ENCODE data around the gene ZP1.

Gene ZP1

DNA sequence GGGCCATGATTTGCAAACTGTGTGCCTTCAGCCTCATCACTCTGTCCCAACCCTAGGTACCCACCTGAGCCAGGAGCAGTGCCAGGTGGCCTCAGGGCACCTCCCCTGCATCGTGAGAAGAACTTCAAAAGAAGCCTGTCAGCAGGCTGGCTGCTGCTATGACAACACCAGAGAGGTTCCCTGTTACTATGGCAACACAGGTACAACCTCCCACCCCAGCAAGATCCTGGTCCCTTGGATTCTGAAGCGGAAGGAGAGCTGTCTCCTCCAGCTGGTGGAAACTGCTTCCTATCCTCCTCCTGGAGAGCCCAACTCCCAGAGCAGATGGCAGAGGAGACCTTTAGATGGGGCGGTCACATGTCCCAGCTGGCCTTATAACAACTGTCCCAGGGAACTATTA lies 2.9 kb downstream of the ZP1 start:
- TF ChIP-seq EZH2phosphoT487 (IDR thresholded peaks at IDR 0.05; ENCODE audit: borderline replicate concordance, low read length): no peak
- TF ChIP-seq CTCF (IDR thresholded peaks at IDR 0.05; ENCODE audit: low read depth, low read length, poor library complexity, severe bottlenecking): no peak
- Histone ChIP-seq H4K20me1 (ENCODE audit: control insufficient read depth, insufficient read depth, low read depth, low read length) (no peaks in the 10 kb centered on the region), H3F3A (ENCODE audit: control insufficient read depth, insufficient read depth) (no peaks in the 10 kb centered on the region), H3K27ac (ENCODE audit: low read depth, low read length) (no peak overlapping the region), H3K27me3 (ENCODE audit: control insufficient read depth, low read length) (no peaks in the 10 kb centered on the region), H3K4me2 (ENCODE audit: low read length) (no peak overlapping the region), H3K79me2 (ENCODE audit: control insufficient read depth, low read length) (no peaks in the 10 kb centered on the region), H3K9me3 (ENCODE audit: control insufficient read depth, insufficient read depth, low read length) (no peaks in the 10 kb centered on the region), H3K36me3 (ENCODE audit: control insufficient read depth, low read length) (no peaks in the 10 kb centered on the region), H3K4me3 (ENCODE audit: low read length) (no peak overlapping the region), H3K4me1 (ENCODE audit: control insufficient read depth, low read length) (no peaks in the 10 kb centered on the region), H3K9me2 (replicated peaks; ENCODE audit: control insufficient read depth, low read length) (no peaks in the 10 kb centered on the region)

- no peaks in the 10 kb centered on the region for H3K79me2 ChIP-seq (ENCODE audit: control insufficient read depth, low read length)
- H4K20me1 ChIP-seq (ENCODE audit: control insufficient read depth, insufficient read depth, low read depth, low read length): no peaks in the 10 kb centered on the region
- H3K4me3 ChIP-seq (ENCODE audit: low read length): no peak overlapping the region
- no peaks in the 10 kb centered on the region for H3K9me2 ChIP-seq (replicated peaks; ENCODE audit: control insufficient read depth, low read length)
- no peaks in the 10 kb centered on the region for H3K27me3 ChIP-seq (ENCODE audit: control insufficient read depth, low read length)
- no peaks in the 10 kb centered on the region for H3K4me1 ChIP-seq (ENCODE audit: control insufficient read depth, low read length)
- H3K9me3 ChIP-seq (ENCODE audit: control insufficient read depth, insufficient read depth, low read length): no peaks in the 10 kb centered on the region
- no peaks in the 10 kb centered on the region for H3K36me3 ChIP-seq (ENCODE audit: control insufficient read depth, low read length)
- H3K4me2 ChIP-seq (ENCODE audit: low read length): no peak overlapping the region
- no peaks in the 10 kb centered on the region for H3F3A ChIP-seq (ENCODE audit: control insufficient read depth, insufficient read depth)
- TF ChIP-seq EZH2phosphoT487 (IDR thresholded peaks at IDR 0.05; ENCODE audit: borderline replicate concordance, low read length) (no peak), CTCF (IDR thresholded peaks at IDR 0.05; ENCODE audit: low read depth, low read length, poor library complexity, severe bottlenecking) (no peak)
- H3K27ac ChIP-seq (ENCODE audit: low read depth, low read length): no peak overlapping the region
Measured at GRCh38 chr11:60870733-60871377, 3.5 kb downstream of the ZP1 start.

DNA sequence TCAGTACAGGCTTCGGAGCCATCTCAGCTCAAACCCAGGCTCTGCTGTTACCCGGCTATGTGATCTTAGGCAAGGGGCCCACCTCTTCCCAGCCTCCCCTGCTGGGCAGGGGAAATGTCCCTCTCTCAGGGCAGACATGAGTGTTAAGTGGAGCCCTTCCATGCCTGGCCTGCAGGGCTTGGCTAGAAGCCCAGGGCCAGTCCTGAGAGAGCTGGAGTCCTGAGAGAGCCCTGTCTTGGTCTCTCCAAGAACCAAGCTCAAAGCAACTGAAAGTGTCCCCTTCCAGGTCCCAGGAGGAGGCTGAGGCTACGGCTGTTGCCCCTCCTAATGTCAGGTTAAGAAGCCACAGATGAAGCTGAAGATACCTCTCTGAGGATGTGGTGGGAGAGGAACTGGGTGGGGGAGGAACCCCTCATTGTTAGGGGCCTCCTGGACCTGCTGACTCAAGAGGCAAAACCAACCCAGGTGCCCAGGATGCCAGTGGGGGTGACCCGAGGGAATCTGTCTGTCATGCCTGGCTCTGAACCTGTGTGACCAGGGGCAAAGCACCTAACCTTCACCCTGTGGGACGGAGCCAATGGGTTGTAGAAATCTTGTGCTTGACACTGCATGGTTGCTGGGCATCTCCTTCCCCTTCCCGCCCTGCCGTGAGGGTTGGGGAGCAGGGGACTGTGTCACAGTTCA lies 4.2 kb downstream of the ZP1 start:
- no peaks in the 10 kb centered on the region for H3F3A ChIP-seq (ENCODE audit: control insufficient read depth, insufficient read depth)
- H3K27me3 ChIP-seq (ENCODE audit: control insufficient read depth, low read length): no peaks in the 10 kb centered on the region
- H3K4me2 ChIP-seq (ENCODE audit: low read length): no peak overlapping the region
- H3K27ac ChIP-seq (ENCODE audit: low read depth, low read length): no peak overlapping the region
- no peaks in the 10 kb centered on the region for H3K9me2 ChIP-seq (replicated peaks; ENCODE audit: control insufficient read depth, low read length)
- no peaks in the 10 kb centered on the region for H4K20me1 ChIP-seq (ENCODE audit: control insufficient read depth, insufficient read depth, low read depth, low read length)
- no peaks in the 10 kb centered on the region for H3K9me3 ChIP-seq (ENCODE audit: control insufficient read depth, insufficient read depth, low read length)
- H3K79me2 ChIP-seq (ENCODE audit: control insufficient read depth, low read length): no peaks in the 10 kb centered on the region
- TF ChIP-seq CTCF (IDR thresholded peaks at IDR 0.05; ENCODE audit: low read depth, low read length, poor library complexity, severe bottlenecking) (no peak), EZH2phosphoT487 (IDR thresholded peaks at IDR 0.05; ENCODE audit: borderline replicate concordance, low read length) (no peak)
- no peaks in the 10 kb centered on the region for H3K36me3 ChIP-seq (ENCODE audit: control insufficient read depth, low read length)
- no peak overlapping the region for H3K4me3 ChIP-seq (ENCODE audit: low read length)
- no peaks in the 10 kb centered on the region for H3K4me1 ChIP-seq (ENCODE audit: control insufficient read depth, low read length)

All from DOHH2 (cell line).